Stimulated activated CD8-positive, alpha-beta memory T cell treated with anti-CD3 and anti-CD28 coated beads, Interleukin-12 subunit alpha, Interleukin-12 subunit beta, amount 100 ng/mL, for 24 hours (primary cell): Measurements from ENCODE around the gene INAFM2.

Experiments used
- DNase-seq: peaks from one replicate; pipeline ENCODE4 v3.0.0-alpha.2; 2020; ENCODE audit errors: extremely low read depth

Gene INAFM2

GRCh38 chr15:40328751-40329150, 5.3 kb downstream of the INAFM2 start:
- DNase-seq = no peak

GRCh38 chr15:40329804-40330203, 6.3 kb downstream of the INAFM2 start:
- no peak for DNase-seq

- DNase-seq = no peak
Measured at GRCh38 chr15:40330368-40330836, 6.9 kb downstream of the INAFM2 start.

GRCh38 chr15:40331026-40331425, 7.5 kb downstream of the INAFM2 start:
- no peak for DNase-seq

- DNase-seq = no peak
Measured at GRCh38 chr15:40331637-40332036, 8.1 kb downstream of the INAFM2 start.

- DNase-seq = no peak
Measured at GRCh38 chr15:40332113-40332781, 8.8 kb downstream of the INAFM2 start.

- DNase-seq = no peak
Measured at GRCh38 chr15:40333922-40334492, 10.5 kb downstream of the INAFM2 start.

GRCh38 chr15:40334541-40334940, 11.0 kb downstream of the INAFM2 start:
- DNase-seq = no peak

- DNase-seq = no peak
Measured at GRCh38 chr15:40334941-40335795, 11.7 kb downstream of the INAFM2 start.

- no peak for DNase-seq
Measured at GRCh38 chr15:40335938-40336743, 12.6 kb downstream of the INAFM2 start.

GRCh38 chr15:40336744-40337122, 13.2 kb downstream of the INAFM2 start:
- no peak for DNase-seq

GRCh38 chr15:40337597-40337996, 14.1 kb downstream of the INAFM2 start:
- no peak for DNase-seq

- peak; percentile 52 for DNase-seq
Measured at GRCh38 chr15:40338041-40338657, 14.7 kb downstream of the INAFM2 start.

GRCh38 chr15:40338921-40339620, 15.6 kb downstream of the INAFM2 start:
- no peak for DNase-seq

GRCh38 chr15:40339621-40339945, 16.1 kb downstream of the INAFM2 start:
- DNase-seq = no peak

- DNase-seq = no peak
Measured at GRCh38 chr15:40340038-40340739, 16.7 kb downstream of the INAFM2 start.

GRCh38 chr15:40340740-40341400, 17.4 kb downstream of the INAFM2 start, which contains the start of gene CCDC9B:
Gene CCDC9B, minus strand, starts transcription at chr15:40340939. Its CDS starts 120 bp downstream, at chr15:40340819.
- DNase-seq = no peak

- no peak for DNase-seq
Measured at GRCh38 chr15:40342416-40343320, 19.2 kb downstream of the INAFM2 start.

GRCh38 chr15:40343512-40343911, 20.0 kb downstream of the INAFM2 start:
- no peak for DNase-seq
